ENCODE results near the gene DYNLRB1. TPM values are rescaled to one million over a fixed set of nuclear protein-coding genes. Genes with fewer than 3 reads are reported as not detected.

Gene DYNLRB1
- total RNA-seq, 5 donors from 2014 or later (not counting 1 experiment from before 2014, with no cell fraction given): 49.6 to 83.6 (median 73.8) TPM

- Histone ChIP-seq H3K27me3 (replicated peaks in 1 of 2; ENCODE audit: control insufficient read depth in 2 of 2, extremely low read depth in 1 of 2, insufficient read depth in 2 of 2, low read length in 1 of 2) (no peaks in the 10 kb centered on the region), H3K36me3 (ENCODE audit: control insufficient read depth in 2 of 2, extremely low read depth in 1 of 2, insufficient read depth in 1 of 2, low read length in 1 of 2) (peaks cover 4 to 16% of the 10 kb centered on the region in 2 donors)
- POLR2A ChIA-PET: no interaction called here
Measured at GRCh38 chr20:34581341-34582184, 65.3 kb downstream of the DYNLRB1 start.

GRCh38 chr20:34582221-34582620 is 66.0 kb downstream of the DYNLRB1 start:
- no peaks in the 10 kb centered on the region for H3K27me3 ChIP-seq (replicated peaks in 1 of 2; ENCODE audit: control insufficient read depth in 2 of 2, extremely low read depth in 1 of 2, insufficient read depth in 2 of 2, low read length in 1 of 2)
- peaks cover 4 to 22% of the 10 kb centered on the region in 2 donors for H3K36me3 ChIP-seq (ENCODE audit: control insufficient read depth in 2 of 2, extremely low read depth in 1 of 2, insufficient read depth in 1 of 2, low read length in 1 of 2)
- Mint-ChIP-seq H3K4me3 (no peak overlapping the region), H3K27me3 (no peaks in the 10 kb centered on the region), H3K9me3 (no peaks in the 10 kb centered on the region), H3K27ac (peak overlapping the region; percentile 55 to 66), H3K4me1 (peaks cover 14 to 34% (median 27%) of the 10 kb centered on the region in 3 donors), H3K36me3 (peaks cover 29% of the 10 kb centered on the region)
- H3K4me3 ChIP-seq (ENCODE audit: control insufficient read depth in 1 of 2, extremely low read depth in 1 of 2, low read length in 1 of 2): no peak overlapping the region
- no peak for DNase-seq
- ATAC-seq (replicated peaks in 1 of 4): no peak
- 80% methylated on average over 1 of the region's 4 CpGs for WGBS (ENCODE audit: insufficient coverage)
- POLR2A ChIA-PET: no interaction called here
- H3K9me3 ChIP-seq: no peaks in the 10 kb centered on the region
- H3K27ac ChIP-seq (ENCODE audit: low read length): no peak overlapping the region
- H3K4me1 ChIP-seq (ENCODE audit: control insufficient read depth in 1 of 2, extremely low read depth in 1 of 2, insufficient read depth in 2 of 2, low read length in 2 of 2): peaks cover 2 to 20% of the 10 kb centered on the region in 2 experiments
- CTCF ChIA-PET: interaction anchor here in 1 of 2 donors (0.6 kb wide), 1 partner anchor 188 kb away, joined by 3 read pairs; no protein-coding TSS in a partner anchor

More at GRCh38 chr20:34581341-34582184, 65.3 kb downstream of the DYNLRB1 start:
- Mint-ChIP-seq H3K4me1 (peaks cover 14 to 34% (median 27%) of the 10 kb centered on the region in 3 donors), H3K36me3 (peaks cover 28% of the 10 kb centered on the region), H3K27me3 (no peaks in the 10 kb centered on the region), H3K27ac (peak overlapping the region; percentile 55 to 90), H3K9me3 (no peaks in the 10 kb centered on the region), H3K4me3 (no peak overlapping the region)
- H3K4me1 ChIP-seq (ENCODE audit: control insufficient read depth in 1 of 2, extremely low read depth in 1 of 2, insufficient read depth in 2 of 2, low read length in 2 of 2): peaks cover 2 to 20% of the 10 kb centered on the region in 2 experiments
- H3K9me3 ChIP-seq: no peaks in the 10 kb centered on the region
- no peak overlapping the region for H3K4me3 ChIP-seq (ENCODE audit: control insufficient read depth in 1 of 2, extremely low read depth in 1 of 2, low read length in 1 of 2)
- CTCF ChIA-PET: no interaction called here
- ATAC-seq (replicated peaks in 1 of 4): no peak
- H3K27ac ChIP-seq (ENCODE audit: low read length): peak overlapping the region; percentile 47
- DNase-seq: no peak
- 81% methylated on average over 9 of the region's 11 CpGs for WGBS (ENCODE audit: insufficient coverage)

- Histone ChIP-seq H3K4me3 (ENCODE audit: control insufficient read depth in 1 of 2, extremely low read depth in 1 of 2, low read length in 1 of 2) (no peak overlapping the region), H3K27ac (ENCODE audit: low read length) (no peak overlapping the region), H3K9me3 (no peaks in the 10 kb centered on the region), H3K27me3 (replicated peaks in 1 of 2; ENCODE audit: control insufficient read depth in 2 of 2, extremely low read depth in 1 of 2, insufficient read depth in 2 of 2, low read length in 1 of 2) (no peaks in the 10 kb centered on the region), H3K4me1 (ENCODE audit: control insufficient read depth in 1 of 2, extremely low read depth in 1 of 2, insufficient read depth in 2 of 2, low read length in 2 of 2) (peaks cover 2 to 20% of the 10 kb centered on the region in 2 experiments), H3K36me3 (ENCODE audit: control insufficient read depth in 2 of 2, extremely low read depth in 1 of 2, insufficient read depth in 1 of 2, low read length in 1 of 2) (peaks cover 4 to 23% of the 10 kb centered on the region in 2 donors)
- ChIA-PET POLR2A (no interaction called here), CTCF (interaction anchor here (0.6 kb wide), 3 partner anchors 60 to 187 kb away, joined by 3 to 11 read pairs (median 5); no protein-coding TSS in a partner anchor)
- H3K27ac Mint-ChIP-seq: peak overlapping the region in 1 of 2 donors; percentile 52
- DNase-seq (no peak), ATAC-seq (replicated peaks in 1 of 4) (no peak)
- no peaks in the 10 kb centered on the region for H3K27me3 Mint-ChIP-seq
- H3K4me1 Mint-ChIP-seq: peaks cover 14 to 34% (median 27%) of the 10 kb centered on the region in 3 donors
- H3K36me3 Mint-ChIP-seq: peaks cover 35% of the 10 kb centered on the region
- H3K4me3 Mint-ChIP-seq: no peak overlapping the region
- no peaks in the 10 kb centered on the region for H3K9me3 Mint-ChIP-seq
- whole genome bisulfite sequencing (ENCODE audit: insufficient coverage): 100% methylated on average over 4 of the region's 4 CpGs
Measured at GRCh38 chr20:34582911-34583310, 66.7 kb downstream of the DYNLRB1 start.

- POLR2A ChIA-PET: no interaction called here
- 100% methylated on average over 3 of the region's 6 CpGs for WGBS (ENCODE audit: insufficient coverage)
- H3K27me3 Mint-ChIP-seq: no peaks in the 10 kb centered on the region
- Histone ChIP-seq H3K4me3 (ENCODE audit: control insufficient read depth in 1 of 2, extremely low read depth in 1 of 2, low read length in 1 of 2) (no peak overlapping the region), H3K36me3 (ENCODE audit: control insufficient read depth in 2 of 2, extremely low read depth in 1 of 2, insufficient read depth in 1 of 2, low read length in 1 of 2) (peaks cover 4 to 29% of the 10 kb centered on the region in 2 donors), H3K27me3 (replicated peaks in 1 of 2; ENCODE audit: control insufficient read depth in 2 of 2, extremely low read depth in 1 of 2, insufficient read depth in 2 of 2, low read length in 1 of 2) (no peaks in the 10 kb centered on the region), H3K9me3 (no peaks in the 10 kb centered on the region), H3K4me1 (ENCODE audit: control insufficient read depth in 1 of 2, extremely low read depth in 1 of 2, insufficient read depth in 2 of 2, low read length in 2 of 2) (peaks cover 2 to 20% of the 10 kb centered on the region in 2 experiments), H3K27ac (ENCODE audit: low read length) (no peak overlapping the region)
- no peaks in the 10 kb centered on the region for H3K9me3 Mint-ChIP-seq
- H3K36me3 Mint-ChIP-seq: peaks cover 35% of the 10 kb centered on the region
- peaks cover 14 to 34% (median 27%) of the 10 kb centered on the region in 3 donors for H3K4me1 Mint-ChIP-seq
- CTCF ChIA-PET: interaction anchor here in 1 of 2 donors (0.6 kb wide), 1 partner anchor 60 kb away, joined by 5 read pairs; no protein-coding TSS in a partner anchor
- no peak overlapping the region for H3K27ac Mint-ChIP-seq
- no peak for DNase-seq
- no peak overlapping the region for H3K4me3 Mint-ChIP-seq
- ATAC-seq (replicated peaks in 1 of 4): no peak
Measured at GRCh38 chr20:34583544-34583943, 67.3 kb downstream of the DYNLRB1 start.

- Mint-ChIP-seq H3K9me3 (no peaks in the 10 kb centered on the region), H3K27me3 (no peaks in the 10 kb centered on the region)
- 98% methylated on average over 4 of the region's 5 CpGs for WGBS (ENCODE audit: insufficient coverage)
Measured at GRCh38 chr20:34585019-34585418, 68.8 kb downstream of the DYNLRB1 start.

GRCh38 chr20:34586488-34587163 is 70.4 kb downstream of the DYNLRB1 start:
- WGBS (ENCODE audit: insufficient coverage): 100% methylated on average over 2 of the region's 9 CpGs
- Mint-ChIP-seq H3K4me1 (peaks cover 0 to 8% (median 5%) of the 10 kb centered on the region in 3 donors), H3K27ac (no peak overlapping the region), H3K9me3 (no peaks in the 10 kb centered on the region), H3K4me3 (no peak overlapping the region), H3K27me3 (no peaks in the 10 kb centered on the region), H3K36me3 (peaks cover 22% of the 10 kb centered on the region)
- POLR2A ChIA-PET: no interaction called here
- H3K36me3 ChIP-seq (ENCODE audit: control insufficient read depth in 2 of 2, extremely low read depth in 1 of 2, insufficient read depth in 1 of 2, low read length in 1 of 2): peaks cover 9 to 29% of the 10 kb centered on the region in 2 donors
- H3K9me3 ChIP-seq: no peaks in the 10 kb centered on the region
- no peak overlapping the region for H3K27ac ChIP-seq (ENCODE audit: low read length)
- ATAC-seq (replicated peaks in 1 of 4) (no peak), DNase-seq (no peak)
- CTCF ChIA-PET: no interaction called here
- H3K4me3 ChIP-seq (ENCODE audit: control insufficient read depth in 1 of 2, extremely low read depth in 1 of 2, low read length in 1 of 2): no peak overlapping the region
- no peaks in the 10 kb centered on the region for H3K27me3 ChIP-seq (replicated peaks in 1 of 2; ENCODE audit: control insufficient read depth in 2 of 2, extremely low read depth in 1 of 2, insufficient read depth in 2 of 2, low read length in 1 of 2)
- H3K4me1 ChIP-seq (ENCODE audit: control insufficient read depth in 1 of 2, extremely low read depth in 1 of 2, insufficient read depth in 2 of 2, low read length in 2 of 2): peaks cover 0 to 3% of the 10 kb centered on the region in 2 experiments

More at GRCh38 chr20:34585019-34585418, 68.8 kb downstream of the DYNLRB1 start:
- Histone ChIP-seq H3K36me3 (ENCODE audit: control insufficient read depth in 2 of 2, extremely low read depth in 1 of 2, insufficient read depth in 1 of 2, low read length in 1 of 2) (peaks cover 4 to 29% of the 10 kb centered on the region in 2 donors), H3K27me3 (replicated peaks in 1 of 2; ENCODE audit: control insufficient read depth in 2 of 2, extremely low read depth in 1 of 2, insufficient read depth in 2 of 2, low read length in 1 of 2) (no peaks in the 10 kb centered on the region), H3K9me3 (no peaks in the 10 kb centered on the region), H3K4me3 (ENCODE audit: control insufficient read depth in 1 of 2, extremely low read depth in 1 of 2, low read length in 1 of 2) (no peak overlapping the region), H3K27ac (ENCODE audit: low read length) (no peak overlapping the region), H3K4me1 (ENCODE audit: control insufficient read depth in 1 of 2, extremely low read depth in 1 of 2, insufficient read depth in 2 of 2, low read length in 2 of 2) (peaks cover 2 to 16% of the 10 kb centered on the region in 2 experiments)
- no peak for ATAC-seq (replicated peaks in 1 of 4)
- Mint-ChIP-seq H3K4me3 (no peak overlapping the region), H3K36me3 (peaks cover 34% of the 10 kb centered on the region), H3K4me1 (peaks cover 8 to 25% (median 20%) of the 10 kb centered on the region in 3 donors), H3K27ac (no peak overlapping the region)
- CTCF ChIA-PET: no interaction called here
- POLR2A ChIA-PET: interaction anchor here in 1 of 2 donors (0.6 to 0.7 kb wide), 2 partner anchors 9 to 10 kb away, joined by 8 to 10 read pairs; no protein-coding TSS in a partner anchor
- no peak for DNase-seq
